ENCODE measurements around the gene WDCP.

WDCP gene

DNA sequence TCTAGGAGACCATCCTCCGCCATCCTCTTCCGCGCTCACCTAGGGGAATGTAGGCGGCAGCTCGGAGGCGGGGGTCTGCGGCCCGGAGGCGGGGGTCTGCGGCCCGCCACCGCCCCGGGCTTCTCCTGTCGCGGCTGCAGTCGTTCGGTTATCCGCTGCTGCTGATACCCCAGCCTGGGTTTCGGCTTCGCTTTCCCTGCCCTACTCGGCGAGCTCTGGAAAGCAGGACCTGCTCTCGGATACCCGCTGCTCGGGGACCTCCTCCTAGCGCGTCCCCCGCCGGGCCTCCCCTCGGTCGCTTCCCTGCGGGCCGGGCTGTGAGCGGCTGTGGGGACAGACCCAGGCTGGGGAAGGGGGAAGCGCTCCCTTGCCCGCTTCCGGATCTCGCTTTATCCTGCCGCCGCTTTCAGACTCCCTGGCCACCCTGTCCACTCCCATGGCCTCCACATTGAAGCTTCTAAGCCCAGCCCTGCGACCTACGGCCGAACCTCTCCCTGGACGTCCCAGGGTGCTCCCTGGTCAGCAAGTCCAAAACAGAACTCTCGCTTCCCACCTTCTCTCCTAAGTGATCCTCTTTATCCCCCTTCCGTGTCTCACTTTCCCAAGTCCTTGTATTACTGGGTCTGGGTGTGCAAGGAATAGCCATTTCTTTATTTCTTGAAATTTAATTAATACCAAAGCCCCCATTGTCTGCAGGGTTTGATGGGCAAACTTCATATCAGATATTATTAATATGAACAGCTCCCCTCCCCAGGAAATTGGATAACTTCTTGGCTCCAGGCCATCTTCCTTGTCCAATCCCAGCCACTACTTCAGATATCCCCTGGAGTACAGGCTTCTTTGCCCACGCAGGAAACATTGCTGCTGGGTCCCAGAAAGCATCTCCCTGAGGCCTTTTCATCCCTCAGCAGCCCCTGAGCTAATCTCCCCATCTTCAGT, 3.1 kb upstream of the WDCP start:
- TF ChIP-seq, protein P1, sequence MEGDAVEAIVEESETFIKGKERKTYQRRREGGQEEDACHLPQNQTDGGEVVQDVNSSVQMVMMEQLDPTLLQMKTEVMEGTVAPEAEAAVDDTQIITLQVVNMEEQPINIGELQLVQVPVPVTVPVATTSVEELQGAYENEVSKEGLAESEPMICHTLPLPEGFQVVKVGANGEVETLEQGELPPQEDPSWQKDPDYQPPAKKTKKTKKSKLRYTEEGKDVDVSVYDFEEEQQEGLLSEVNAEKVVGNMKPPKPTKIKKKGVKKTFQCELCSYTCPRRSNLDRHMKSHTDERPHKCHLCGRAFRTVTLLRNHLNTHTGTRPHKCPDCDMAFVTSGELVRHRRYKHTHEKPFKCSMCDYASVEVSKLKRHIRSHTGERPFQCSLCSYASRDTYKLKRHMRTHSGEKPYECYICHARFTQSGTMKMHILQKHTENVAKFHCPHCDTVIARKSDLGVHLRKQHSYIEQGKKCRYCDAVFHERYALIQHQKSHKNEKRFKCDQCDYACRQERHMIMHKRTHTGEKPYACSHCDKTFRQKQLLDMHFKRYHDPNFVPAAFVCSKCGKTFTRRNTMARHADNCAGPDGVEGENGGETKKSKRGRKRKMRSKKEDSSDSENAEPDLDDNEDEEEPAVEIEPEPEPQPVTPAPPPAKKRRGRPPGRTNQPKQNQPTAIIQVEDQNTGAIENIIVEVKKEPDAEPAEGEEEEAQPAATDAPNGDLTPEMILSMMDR (conservative IDR thresholded peaks at IDR 0.05; ENCODE audit: low read depth) = no peak
- ChIA-PET POLR2A (ENCODE audit: low non-redundant PET) (no interaction called here), CTCF (interaction anchor here (0.7 kb wide), 1 partner anchor 34 kb away, joined by 3 read pairs; the partner anchor contains the start of gene TP53I3)
- peak overlapping the region; percentile 6 for H3K27ac ChIP-seq
- no peak for DNase-seq (ENCODE audit: low spot score)

DNA sequence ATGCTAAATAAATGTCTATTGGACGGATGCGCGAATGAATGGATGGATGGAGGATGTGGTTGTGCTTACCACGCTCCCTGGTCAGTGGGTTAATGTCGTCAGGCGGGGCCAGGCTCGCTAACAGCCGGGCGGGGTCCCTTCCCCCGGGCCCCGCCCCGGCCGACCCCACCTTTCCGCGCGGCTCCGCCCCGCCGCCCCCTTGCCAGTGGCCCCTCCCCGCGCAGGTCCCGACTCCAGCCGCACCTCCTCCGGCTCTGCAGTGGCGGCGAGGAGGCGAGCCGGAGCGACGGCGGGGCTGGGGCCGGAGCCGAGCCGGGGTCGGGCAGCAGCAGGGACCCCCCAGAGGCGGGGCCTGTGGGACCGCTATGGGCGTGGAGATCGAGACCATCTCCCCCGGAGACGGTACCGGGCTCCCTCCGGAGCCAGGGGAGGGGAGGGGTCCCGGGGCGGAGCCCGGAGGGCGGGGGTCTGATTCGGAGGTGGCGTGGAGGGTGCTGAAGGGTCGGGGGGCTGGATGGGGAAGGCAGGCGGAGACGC, 2.4 kb upstream of the WDCP start, which contains the start of gene FKBP1B:
FKBP1B (plus strand) TSS at position 257 of the 537 bp plus-strand sequence; CDS start at position 366, 109 bp downstream.
- peak; percentile 51 for DNase-seq (ENCODE audit: low spot score)
- peak within 1 kb of the TSS; percentile 32 for H3K27ac ChIP-seq
- ChIA-PET CTCF (no interaction called here), POLR2A (ENCODE audit: low non-redundant PET) (interaction anchor here (1.0 kb wide), 1 partner anchor 123 kb away, joined by 3 read pairs; the partner anchor contains the start of gene ATAD2B)
- TF ChIP-seq, protein P1 (conservative IDR thresholded peaks at IDR 0.05; ENCODE audit: low read depth) = no peak

DNA sequence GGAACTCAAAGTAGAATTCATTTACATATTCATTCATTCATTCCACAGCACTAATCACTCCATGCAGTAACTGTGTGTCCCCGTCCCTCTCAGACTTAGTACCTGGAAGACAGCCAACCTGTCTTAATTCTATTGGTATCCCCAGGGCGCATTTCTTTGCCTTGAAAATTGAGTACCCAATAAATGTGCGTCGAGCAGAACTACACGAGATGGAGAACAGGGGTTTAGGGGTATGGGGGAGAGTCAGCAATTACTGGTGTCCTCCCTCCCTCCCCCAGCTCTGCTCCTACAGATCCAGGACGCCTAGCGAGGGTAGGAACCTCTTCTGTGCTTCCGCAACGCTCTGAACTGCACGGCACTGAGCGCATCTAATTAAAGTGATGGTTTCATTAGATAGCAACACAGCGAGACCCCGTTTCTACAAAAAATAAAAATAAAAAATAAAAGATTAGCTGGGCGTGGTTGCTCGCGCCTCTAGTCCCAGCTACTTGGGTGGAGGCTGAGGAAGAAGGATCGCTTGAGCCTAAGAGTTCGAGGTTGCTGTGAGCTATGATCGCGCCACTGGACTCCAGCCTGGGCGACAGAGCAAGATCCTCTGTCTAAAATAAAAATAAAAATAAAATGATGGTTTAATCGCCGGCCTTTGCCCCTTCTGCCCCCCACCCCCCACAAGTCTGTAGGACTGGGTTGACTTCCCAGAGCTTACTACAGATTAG, 1.7 kb upstream of the WDCP start:
- DNase-seq (ENCODE audit: low spot score) = no peak
- ChIA-PET CTCF (no interaction called here), POLR2A (ENCODE audit: low non-redundant PET) (interaction anchor here (1.0 kb wide), 1 partner anchor 122 kb away, joined by 3 read pairs; the partner anchor contains the start of gene ATAD2B)
- peak overlapping the region; percentile 32; the same call in 1 of the 2 replicates for H3K27ac ChIP-seq
- TF ChIP-seq, protein P1 (conservative IDR thresholded peaks at IDR 0.05; ENCODE audit: low read depth) = no peak

DNA sequence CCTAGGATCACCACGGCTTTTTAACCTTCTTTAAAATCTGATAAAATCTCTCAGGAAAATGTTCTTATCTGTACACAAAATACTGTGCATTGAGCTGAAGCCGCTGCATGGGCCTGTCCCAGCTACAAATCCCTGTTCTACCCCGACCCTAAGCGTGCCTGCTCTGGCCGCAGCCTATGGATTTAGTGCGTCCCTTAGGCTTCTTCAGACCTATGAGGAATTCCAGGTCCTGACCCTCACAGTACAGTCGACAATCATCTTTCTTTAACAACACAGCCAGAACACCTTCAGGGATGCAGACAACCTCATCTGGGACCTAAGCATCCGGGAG, 477 bp upstream of the WDCP start:
- TF ChIP-seq, protein P1 (conservative IDR thresholded peaks at IDR 0.05; ENCODE audit: low read depth) = no peak
- CTCF ChIA-PET = no interaction called here
- POLR2A ChIA-PET (ENCODE audit: low non-redundant PET) = no interaction called here
- H3K27ac ChIP-seq = peak overlapping the region; percentile 75
- DNase-seq (ENCODE audit: low spot score) = no peak

DNA sequence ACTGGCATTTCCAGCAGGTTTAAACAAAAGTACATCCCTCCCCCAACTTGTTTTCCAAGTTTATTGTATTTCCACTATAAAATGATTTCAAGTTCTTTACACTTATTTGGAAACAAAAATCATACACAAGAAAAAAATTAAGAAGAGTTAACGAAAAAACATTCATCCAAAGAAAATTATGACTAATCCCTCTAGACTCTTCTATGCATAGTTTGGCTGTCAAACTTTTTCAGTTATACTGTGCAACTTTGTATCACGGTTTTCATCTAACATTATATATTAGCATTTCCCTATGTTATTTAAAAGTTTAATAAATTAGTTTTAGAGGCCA, 627 bp downstream of the WDCP start:
- DNase-seq (ENCODE audit: low spot score) = no peak
- ChIA-PET CTCF (interaction anchor here (0.6 kb wide), 2 partner anchors 104 to 119 kb away, joined by 3 to 5 read pairs; partner anchors contain the start of gene ATAD2B), POLR2A (ENCODE audit: low non-redundant PET) (no interaction called here)
- TF ChIP-seq, protein P1 (conservative IDR thresholded peaks at IDR 0.05; ENCODE audit: low read depth) = no peak
- peak overlapping the region; percentile 75 for H3K27ac ChIP-seq
